Neuron (in vitro differentiated cells): ENCODE results near the gene NOL4L.

Source experiments
- H2AFZ ChIP-seq: one replicate; pipeline ENCODE4 v1.6.1; 2013; ENCODE audit warnings: low read depth, mild to moderate bottlenecking, inconsistent platforms, low read length, moderate library complexity
- H3K27me3 ChIP-seq: one replicate; pipeline ENCODE4 v1.6.1; 2013; ENCODE audit warnings: low read length; ENCODE audit not compliant: insufficient read depth
- H3K36me3 ChIP-seq: one replicate; pipeline ENCODE4 v1.6.1; 2013; ENCODE audit warnings: low read length; ENCODE audit not compliant: insufficient read depth
- H3K4me1 ChIP-seq: one replicate; pipeline ENCODE4 v1.6.1; 2013; ENCODE audit warnings: low read length; ENCODE audit not compliant: insufficient read depth
- H3K4me3 ChIP-seq: 2 replicates; pipeline ENCODE4 v1.5.1; 2013; ENCODE audit warnings: mild to moderate bottlenecking, low read length, moderate library complexity
- H3K9me3 ChIP-seq: one replicate; pipeline ENCODE4 v1.6.1; 2013; ENCODE audit warnings: low read length

The NOL4L gene

GRCh38 chr20:32528905-32529670 lies 56.0 kb downstream of the NOL4L start:
- no peaks in the 10 kb centered on the region for H3K27me3 ChIP-seq
- no peaks in the 10 kb centered on the region for H3K36me3 ChIP-seq
- H3K9me3 ChIP-seq = no peaks in the 10 kb centered on the region
- no peak overlapping the region for H3K4me3 ChIP-seq
- peaks cover 17% of the 10 kb centered on the region for H3K4me1 ChIP-seq
- H2AFZ ChIP-seq = no peak overlapping the region

DNA sequence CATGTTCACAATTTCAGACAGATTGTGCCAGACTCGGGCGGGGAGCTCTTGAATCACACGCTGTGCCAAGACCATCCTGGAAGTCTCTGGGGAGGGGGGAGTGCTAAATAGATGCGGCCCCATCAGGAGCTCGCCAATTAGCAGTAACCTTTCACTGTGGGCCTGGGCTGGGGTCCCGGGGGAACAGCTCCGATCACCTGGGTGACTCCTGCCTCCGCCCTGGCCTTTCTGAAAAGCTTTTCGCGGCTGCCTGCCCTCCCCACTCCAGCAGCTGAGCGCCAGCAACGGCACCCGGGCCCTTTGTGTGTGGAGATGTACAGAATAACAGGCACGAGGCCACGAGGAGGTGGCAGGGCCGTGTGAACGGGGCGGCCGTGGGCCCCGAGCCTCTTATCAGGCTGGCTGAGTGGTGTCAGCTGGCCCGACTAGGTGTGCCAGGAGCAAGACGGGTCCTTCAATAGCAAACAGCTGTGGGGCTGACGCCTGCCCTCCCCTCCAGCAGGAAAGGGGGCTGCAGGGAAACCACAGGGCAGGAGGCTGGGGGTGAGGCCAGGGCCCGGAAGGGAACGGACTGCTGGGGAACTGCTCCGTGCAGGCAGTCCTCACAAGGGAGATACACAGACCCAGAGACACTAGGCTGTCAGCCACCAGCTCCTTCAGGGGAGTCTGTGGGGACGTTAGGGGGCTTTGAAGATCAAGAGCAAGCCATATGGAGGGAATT lies 56.8 kb downstream of the NOL4L start:
- H3K27me3 ChIP-seq = no peaks in the 10 kb centered on the region
- no peak overlapping the region for H3K4me3 ChIP-seq
- peak overlapping the region; percentile 29 for H2AFZ ChIP-seq
- H3K36me3 ChIP-seq = no peaks in the 10 kb centered on the region
- no peaks in the 10 kb centered on the region for H3K9me3 ChIP-seq
- peaks cover 20% of the 10 kb centered on the region for H3K4me1 ChIP-seq

GRCh38 chr20:32527447-32528055 lies 57.6 kb downstream of the NOL4L start:
- Histone ChIP-seq H3K4me3 (no peak overlapping the region), H3K36me3 (no peaks in the 10 kb centered on the region), H3K4me1 (peaks cover 20% of the 10 kb centered on the region), H2AFZ (no peak overlapping the region), H3K9me3 (no peaks in the 10 kb centered on the region), H3K27me3 (no peaks in the 10 kb centered on the region)

DNA sequence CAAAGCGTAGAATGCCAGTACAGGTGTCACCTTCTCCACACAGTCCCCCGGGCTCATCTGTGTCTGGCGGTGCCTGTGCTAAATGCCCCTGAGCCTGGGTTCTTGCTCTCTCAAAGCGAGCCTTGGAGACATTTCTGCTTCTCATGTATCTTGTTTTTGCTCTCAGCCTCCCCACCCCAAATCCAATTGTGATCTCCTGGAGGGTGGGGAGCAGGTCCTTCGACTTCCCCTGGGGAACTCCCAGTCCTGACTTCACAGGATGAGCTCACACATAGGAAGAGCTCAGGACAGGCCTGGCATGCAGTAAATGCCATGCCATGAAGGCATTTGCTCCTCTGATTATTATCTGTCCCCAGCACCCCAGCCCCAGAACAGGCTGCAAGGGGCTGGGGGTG lies 58.1 kb downstream of the NOL4L start:
- Histone ChIP-seq H3K4me3 (no peak overlapping the region), H3K27me3 (no peaks in the 10 kb centered on the region), H3K36me3 (no peaks in the 10 kb centered on the region), H3K4me1 (peaks cover 25% of the 10 kb centered on the region), H3K9me3 (no peaks in the 10 kb centered on the region), H2AFZ (no peak overlapping the region)

DNA sequence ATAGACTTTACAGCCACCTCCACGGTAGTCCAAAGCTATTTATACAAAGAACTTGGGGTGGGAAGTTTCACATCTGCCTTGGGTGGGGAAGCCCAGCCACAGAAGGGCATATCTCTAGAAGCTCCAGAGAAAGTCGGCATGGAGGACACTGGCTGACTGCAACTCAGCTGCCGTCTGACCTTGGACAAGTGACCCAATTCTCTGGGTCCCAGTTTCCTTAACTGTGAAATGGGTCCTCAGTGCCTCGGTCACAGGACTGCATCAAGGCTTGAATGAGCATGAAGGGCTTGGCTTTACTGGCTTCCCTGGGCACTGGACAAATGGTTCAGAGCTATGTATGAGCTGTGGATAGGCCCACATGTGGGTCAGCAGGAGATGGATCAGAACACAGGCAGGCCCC lies 58.6 kb downstream of the NOL4L start:
- Histone ChIP-seq H3K9me3 (no peaks in the 10 kb centered on the region), H3K27me3 (no peaks in the 10 kb centered on the region), H3K36me3 (no peaks in the 10 kb centered on the region), H3K4me3 (no peak overlapping the region), H3K4me1 (peaks cover 27% of the 10 kb centered on the region), H2AFZ (no peak overlapping the region)

DNA sequence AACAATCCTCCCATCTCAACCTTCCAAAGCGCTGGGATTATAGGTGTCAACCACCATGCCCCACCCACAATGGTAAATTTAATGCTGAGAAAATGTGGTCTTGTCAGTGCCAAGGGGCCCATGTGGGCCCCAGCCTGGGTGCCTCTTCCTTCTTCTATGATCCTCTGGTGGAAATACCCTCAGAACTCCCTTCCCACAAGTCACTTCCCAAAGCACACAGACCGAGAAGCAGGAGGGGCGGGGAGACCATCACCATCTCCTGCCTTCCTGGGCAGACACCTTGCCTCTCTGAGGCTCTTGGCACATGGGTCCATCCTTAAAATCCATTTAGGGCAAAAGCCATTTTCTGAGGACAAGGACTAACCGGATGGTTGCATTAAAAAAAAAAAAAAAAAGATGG lies 59.0 kb downstream of the NOL4L start:
- H2AFZ ChIP-seq = no peak overlapping the region
- H3K4me3 ChIP-seq = no peak overlapping the region
- no peaks in the 10 kb centered on the region for H3K36me3 ChIP-seq
- H3K9me3 ChIP-seq = no peaks in the 10 kb centered on the region
- no peaks in the 10 kb centered on the region for H3K27me3 ChIP-seq
- H3K4me1 ChIP-seq = peaks cover 27% of the 10 kb centered on the region

- Histone ChIP-seq H3K27me3 (no peaks in the 10 kb centered on the region), H3K4me3 (no peak overlapping the region), H3K4me1 (peaks cover 27% of the 10 kb centered on the region), H3K36me3 (no peaks in the 10 kb centered on the region), H2AFZ (no peak overlapping the region), H3K9me3 (no peaks in the 10 kb centered on the region)
Measured at GRCh38 chr20:32524829-32525501, 60.2 kb downstream of the NOL4L start.

DNA sequence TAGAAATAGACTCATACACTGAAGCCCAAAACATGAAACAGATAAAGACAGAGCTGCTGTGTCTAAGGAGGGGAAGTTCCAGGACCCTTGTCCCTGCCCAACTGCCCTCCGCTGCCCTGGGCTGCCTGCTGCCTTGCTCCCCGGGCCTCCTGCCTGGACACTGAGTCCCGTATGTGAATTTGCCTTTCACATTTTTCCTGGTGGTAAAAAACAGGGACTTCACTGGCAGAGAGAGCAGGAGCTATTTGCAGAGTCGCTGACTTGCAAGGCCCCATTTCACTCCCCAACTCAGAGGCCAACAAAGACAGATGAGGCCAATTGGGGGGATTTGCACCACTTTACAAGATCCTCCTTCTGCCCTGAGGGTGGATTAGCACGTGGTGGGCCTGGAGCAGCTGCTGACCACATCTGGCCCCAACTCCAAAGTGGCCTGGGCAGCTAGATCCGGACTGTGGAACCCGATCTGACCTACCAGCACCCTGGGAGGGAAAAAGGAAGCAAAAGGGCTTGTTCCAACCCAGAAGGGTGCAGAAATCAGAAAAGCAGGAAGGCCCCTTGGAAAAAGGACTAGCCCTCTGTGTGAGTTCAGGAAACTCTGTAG lies 61.4 kb downstream of the NOL4L start:
- no peak overlapping the region for H3K4me3 ChIP-seq
- peaks cover 30% of the 10 kb centered on the region for H3K4me1 ChIP-seq
- no peaks in the 10 kb centered on the region for H3K36me3 ChIP-seq
- no peaks in the 10 kb centered on the region for H3K9me3 ChIP-seq
- no peaks in the 10 kb centered on the region for H3K27me3 ChIP-seq
- no peak overlapping the region for H2AFZ ChIP-seq

DNA sequence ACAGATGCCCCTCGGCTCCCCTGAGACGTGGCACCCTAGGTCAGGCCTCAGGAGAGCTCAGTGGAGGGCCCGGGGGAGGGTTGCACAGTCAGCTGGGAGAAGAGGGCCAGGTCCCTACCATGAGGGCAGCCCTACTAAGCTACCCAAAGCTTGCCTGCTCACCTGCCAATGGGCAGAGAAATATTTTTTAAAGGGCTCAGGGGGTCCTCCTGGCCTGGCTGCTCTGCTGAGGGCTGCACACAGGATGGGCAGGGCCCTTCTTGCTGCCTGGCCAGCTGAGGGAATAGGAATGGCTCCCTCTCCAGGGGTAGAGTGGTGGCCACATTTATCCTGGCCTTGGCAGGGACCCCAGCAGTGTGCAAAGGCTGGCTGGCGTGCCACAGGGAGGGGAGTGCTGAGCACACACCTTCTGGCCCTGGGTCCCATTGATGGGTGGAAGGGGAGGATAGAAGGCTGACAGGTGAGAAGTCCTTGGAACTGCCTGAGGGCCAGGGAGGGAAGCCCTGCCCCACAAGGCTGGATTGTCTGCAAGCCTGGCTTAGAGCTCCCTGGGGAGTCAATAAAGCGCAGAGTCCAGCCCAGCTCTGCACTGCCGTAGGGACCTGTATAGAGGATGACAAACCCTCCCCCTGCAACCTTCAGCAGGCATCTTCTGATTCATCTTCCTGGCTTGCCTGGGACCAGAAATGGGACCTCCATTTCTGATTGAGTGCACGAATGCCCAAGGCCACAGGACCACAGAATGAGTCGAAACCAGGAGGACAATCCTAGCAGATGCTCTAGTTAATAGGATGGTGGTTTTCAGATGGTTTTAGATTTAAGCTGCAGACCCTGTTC lies 62.1 kb downstream of the NOL4L start:
- H3K27me3 ChIP-seq = no peaks in the 10 kb centered on the region
- H3K4me3 ChIP-seq = no peak overlapping the region

GRCh38 chr20:32522526-32522775 lies 62.7 kb downstream of the NOL4L start:
- Histone ChIP-seq H3K36me3 (no peaks in the 10 kb centered on the region), H3K9me3 (no peaks in the 10 kb centered on the region), H2AFZ (no peak overlapping the region), H3K4me3 (no peak overlapping the region), H3K27me3 (no peaks in the 10 kb centered on the region), H3K4me1 (peaks cover 30% of the 10 kb centered on the region)

More for the DNA sequence above, 62.1 kb downstream of the NOL4L start:
- Histone ChIP-seq H3K9me3 (no peaks in the 10 kb centered on the region), H3K36me3 (no peaks in the 10 kb centered on the region), H3K4me1 (peaks cover 30% of the 10 kb centered on the region), H2AFZ (no peak overlapping the region)

DNA sequence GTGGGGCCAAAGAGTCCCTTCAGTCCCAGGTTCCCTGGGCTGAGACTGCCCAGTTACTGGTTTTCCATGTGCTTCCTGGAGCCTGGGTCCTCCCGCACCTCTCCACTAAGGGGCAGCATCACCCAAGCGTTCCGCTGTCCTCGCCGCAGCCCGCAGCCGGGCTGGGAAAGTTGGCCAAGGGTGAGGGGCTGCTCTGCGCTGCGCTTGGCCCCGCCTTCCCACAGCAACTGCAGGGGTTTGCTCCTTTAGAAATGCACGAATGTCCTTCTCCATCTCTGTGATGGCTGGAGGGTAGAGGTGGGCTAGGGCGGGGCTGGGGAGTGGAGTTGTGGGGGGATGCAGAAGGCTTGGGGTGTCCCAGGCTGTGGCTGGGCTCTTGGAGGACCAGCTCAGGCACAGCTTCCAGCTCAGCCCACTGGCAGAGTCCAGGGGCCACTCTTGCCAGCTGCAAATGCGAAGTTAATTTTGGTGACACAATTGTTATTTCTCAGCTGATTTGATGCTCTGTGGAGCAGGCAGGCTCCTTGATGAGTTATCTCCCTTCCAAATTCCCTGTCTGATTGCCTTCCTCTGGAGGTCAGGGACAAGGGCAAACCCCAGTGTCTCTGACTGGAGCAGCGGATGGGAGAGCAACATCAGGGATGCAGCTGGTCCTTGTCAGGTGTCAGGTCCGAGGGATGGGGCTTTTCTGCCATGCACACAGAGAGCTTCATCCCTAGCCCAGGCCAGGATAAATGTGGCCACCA lies 63.2 kb downstream of the NOL4L start:
- Histone ChIP-seq H3K4me3 (no peak overlapping the region), H3K4me1 (peaks cover 30% of the 10 kb centered on the region), H2AFZ (no peak overlapping the region), H3K9me3 (no peaks in the 10 kb centered on the region), H3K36me3 (no peaks in the 10 kb centered on the region), H3K27me3 (no peaks in the 10 kb centered on the region)

- peaks cover 30% of the 10 kb centered on the region for H3K4me1 ChIP-seq
- no peaks in the 10 kb centered on the region for H3K9me3 ChIP-seq
- H3K27me3 ChIP-seq = no peaks in the 10 kb centered on the region
- no peak overlapping the region for H2AFZ ChIP-seq
- no peaks in the 10 kb centered on the region for H3K36me3 ChIP-seq
- H3K4me3 ChIP-seq = no peak overlapping the region
Measured at GRCh38 chr20:32520927-32521203, 64.3 kb downstream of the NOL4L start.
